ENCODE measurements around the gene CLEC2A. TPM values are rescaled to one million over a fixed set of nuclear protein-coding genes. Genes with fewer than 3 reads are reported as not detected.
A peak's percentile ranks its signal among the peaks of the same experiment; 100 is the strongest.

The CLEC2A gene
- total and polyA plus RNA-seq, 2 donors (not counting 3 experiments of a cell fraction or from before 2014, with no cell fraction given), result not detected

- Histone ChIP-seq H3K79me2 (ENCODE audit: control insufficient read depth, insufficient read depth, low read length) (no peaks in the 10 kb centered on the region), H2AFZ (ENCODE audit: low read depth, low read length) (no peak overlapping the region), H3K9ac (replicated peaks; ENCODE audit: extremely low read depth, insufficient read depth, low read length) (no peak overlapping the region), H3K9me1 (replicated peaks; ENCODE audit: control insufficient read depth, extremely low read depth, insufficient read depth, low read length) (no peaks in the 10 kb centered on the region), H4K20me1 (replicated peaks; ENCODE audit: control insufficient read depth, extremely low read depth, insufficient read depth, low read length) (no peaks in the 10 kb centered on the region), H3K36me3 (ENCODE audit: control insufficient read depth in 2 of 2, extremely low read depth in 1 of 2, insufficient read depth in 2 of 2, low read length in 2 of 2) (no peaks in the 10 kb centered on the region), H3K4me2 (ENCODE audit: insufficient read depth, low read length) (peak overlapping the region; percentile 16), H3K27ac (ENCODE audit: insufficient read depth, low read depth, low read length) (no peak overlapping the region), H3K9me3 (replicated peaks; ENCODE audit: control insufficient read depth, insufficient read depth, low read length) (no peaks in the 10 kb centered on the region), H3K4me1 (ENCODE audit: control insufficient read depth, extremely low read depth, insufficient read depth, low read length) (no peaks in the 10 kb centered on the region), H3K4me3 (replicated peaks in 1 of 3; ENCODE audit: insufficient read depth in 1 of 3, low read depth in 1 of 3, low read length in 3 of 3) (no peak overlapping the region), H3K27me3 (ENCODE audit: control insufficient read depth in 2 of 2, insufficient read depth in 2 of 2, low read length in 2 of 2) (peaks cover 9 to 21% of the 10 kb centered on the region in 2 experiments)
- intact Hi-C loops (cut with micrococcal nuclease) (no loop called here), dilution Hi-C loops (cut with MboI; ENCODE audit: extremely low pct_ligation_motif_present, low sequenced_read_pairs) (no loop called here)
- no peak for FAIRE-seq
- no peak for TF ChIP-seq EZH2 (IDR thresholded peaks at IDR 0.05; ENCODE audit: borderline replicate concordance, low read depth, low read length, severe bottlenecking)
- TF ChIP-seq CTCF (IDR thresholded peaks at IDR 0.05; ENCODE audit: extremely low read depth in 1 of 2, insufficient read depth in 1 of 2, low read depth in 1 of 2, low read length in 2 of 2), result no peak
- no peak for TF ChIP-seq MAX (IDR thresholded peaks at IDR 0.05; ENCODE audit: insufficient read depth, insufficient read length)
- no peak for TF ChIP-seq FOS (IDR thresholded peaks at IDR 0.05; ENCODE audit: borderline replicate concordance, insufficient read depth, low read length)
- no peak for TF ChIP-seq GATA2 (IDR thresholded peaks at IDR 0.05; ENCODE audit: insufficient read depth, insufficient read length, low read depth, low read length)
- no peak for TF ChIP-seq MYC (IDR thresholded peaks at IDR 0.05; ENCODE audit: low read depth, low read length)
- no peak for TF ChIP-seq POLR2AphosphoS5 (IDR thresholded peaks at IDR 0.05; ENCODE audit: insufficient read depth, low read depth, low read length)
- TF ChIP-seq POLR2A (IDR thresholded peaks at IDR 0.05; ENCODE audit: low read depth, low read length), result no peak
- TF ChIP-seq JUN (IDR thresholded peaks at IDR 0.05; ENCODE audit: borderline replicate concordance, insufficient read depth, insufficient read length, low read depth), result no peak
- BruUV-seq (replicated peaks), result no TSS peak
- no peak for DNase-seq (ENCODE audit: low read depth, low spot score)
- ChIA-PET POLR2A (no interaction called here), CTCF (interaction anchor here (0.8 to 0.9 kb wide), 3 partner anchors 19 to 66 kb away, joined by 3 read pairs; no protein-coding TSS in a partner anchor)
Observed at GRCh38 chr12:9944391-9944790, 12.2 kb upstream of the CLEC2A start.
